HEK293T (cell line): ENCODE measurements around the gene TANC1.

Experiments used
- CTCF ChIA-PET: fragments of 350-600 bp; formaldehyde crosslinking; extraction: SDS; loops from one replicate; lab custom pipeline; 2021; ENCODE audit warnings: antibody characterized with exemption, inconsistent platforms; lab: Yijun Ruan, JAX
- POLR2A ChIA-PET: fragments of 350-600 bp; formaldehyde crosslinking; extraction: SDS; loops from one replicate; lab custom pipeline; 2020; ENCODE audit warnings: antibody characterized with exemption, inconsistent platforms; lab: Yijun Ruan, JAX
- DNase-seq: peaks from one replicate; pipeline ENCODE4 v3.0.0; 2012; ENCODE audit warnings: mixed read lengths; ENCODE audit errors: extremely low spot score
- ARNT ChIP-seq: fragments of 450-650 bp; IDR thresholded peaks from 2 replicates; pipeline ENCODE4 v1.6.1; 2017; ENCODE audit warnings: mild to moderate bottlenecking
- BHLHE40 ChIP-seq: fragments of 450-650 bp; IDR thresholded peaks from 2 replicates; pipeline ENCODE4 v1.6.1; 2016; ENCODE audit warnings: mild to moderate bottlenecking, moderate library complexity, borderline replicate concordance
- CTBP1 ChIP-seq: fragments of 450-650 bp; IDR thresholded peaks from 2 replicates; pipeline ENCODE4 v1.6.1; 2016; ENCODE audit warnings: borderline replicate concordance
- ELF4 ChIP-seq: fragments of 450-650 bp; IDR thresholded peaks from 2 replicates; pipeline ENCODE4 v1.6.1; 2017; ENCODE audit warnings: antibody characterized with exemption
- FOXA1 ChIP-seq: fragments of 450-650 bp; IDR thresholded peaks from 2 replicates; pipeline ENCODE4 v1.6.1; 2016; ENCODE audit warnings: mild to moderate bottlenecking
- FOXK2 ChIP-seq: fragments of 450-650 bp; IDR thresholded peaks from 2 replicates; pipeline ENCODE4 v1.6.1; 2016; ENCODE audit warnings: mild to moderate bottlenecking
- FOXM1 ChIP-seq: fragments of 450-650 bp; IDR thresholded peaks from 2 replicates; pipeline ENCODE4 v1.6.1; 2017; ENCODE audit warnings: mild to moderate bottlenecking, borderline replicate concordance
- HDGF ChIP-seq: fragments of 450-650 bp; IDR thresholded peaks from 2 replicates; pipeline ENCODE4 v1.6.1; 2017; ENCODE audit warnings: antibody characterized with exemption, borderline replicate concordance
- L3MBTL2 ChIP-seq: fragments of 450-650 bp; conservative IDR thresholded peaks from 2 replicates; pipeline ENCODE4 v1.6.1; 2016; ENCODE audit warnings: mild to moderate bottlenecking
- LEF1 ChIP-seq: fragments of 450-650 bp; IDR thresholded peaks from 2 replicates; pipeline ENCODE4 v1.6.1; 2017; ENCODE audit warnings: mild to moderate bottlenecking, borderline replicate concordance
- NFRKB ChIP-seq: fragments of 450-650 bp; IDR thresholded peaks from 2 replicates; pipeline ENCODE4 v1.6.1; 2016; ENCODE audit warnings: mild to moderate bottlenecking, moderate library complexity
- SP1 ChIP-seq: fragments of 450-650 bp; IDR thresholded peaks from 2 replicates; pipeline ENCODE4 v1.6.1; 2017
- SUZ12 ChIP-seq: fragments of 450-650 bp; IDR thresholded peaks from 2 replicates; pipeline ENCODE4 v1.6.1; 2016; ENCODE audit warnings: mild to moderate bottlenecking
- TARDBP ChIP-seq: fragments of 450-650 bp; IDR thresholded peaks from 2 replicates; pipeline ENCODE4 v1.6.1; 2016
- ZNF384 ChIP-seq: fragments of 450-650 bp; IDR thresholded peaks from 2 replicates; pipeline ENCODE4 v1.6.1; 2016
- TF ChIP-seq, protein P1 (sequence below): fragments of 450-650 bp; IDR thresholded peaks from 2 replicates; pipeline ENCODE4 v1.6.1; 2016

TANC1 gene

DNA sequence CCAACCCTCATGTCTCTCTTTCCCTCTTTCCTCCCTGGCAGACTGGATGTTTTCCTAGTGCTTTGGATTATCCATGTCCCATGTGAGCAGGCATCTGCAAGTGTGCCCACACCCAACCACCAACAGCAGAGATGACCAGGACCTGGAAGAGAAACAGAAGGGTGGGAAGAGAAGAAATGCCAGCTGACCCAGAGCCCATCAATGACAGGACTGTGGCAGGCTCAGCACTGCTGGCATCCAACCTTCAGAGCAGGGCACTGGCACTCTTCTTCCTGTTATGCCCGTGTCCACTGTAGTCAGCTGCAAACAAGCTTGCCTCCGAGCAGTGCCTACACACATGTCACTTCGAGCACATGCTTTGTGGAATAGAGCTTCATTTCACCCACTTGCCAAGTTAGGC, 121.1 kb downstream of the TANC1 start:
- DNase-seq: no peak
- ChIA-PET POLR2A (no interaction called here), CTCF (no interaction called here)
- TF ChIP-seq ELF4 (no peak), FOXA1 (no peak), HDGF (no peak), ARNT (no peak), SUZ12 (no peak), NFRKB (no peak), TARDBP (no peak), SP1 (no peak), L3MBTL2 (no peak), CTBP1 (no peak), FOXM1 (no peak), ZNF384 (no peak), LEF1 (no peak), FOXK2 (no peak), BHLHE40 (no peak)
- TF ChIP-seq, protein P1, sequence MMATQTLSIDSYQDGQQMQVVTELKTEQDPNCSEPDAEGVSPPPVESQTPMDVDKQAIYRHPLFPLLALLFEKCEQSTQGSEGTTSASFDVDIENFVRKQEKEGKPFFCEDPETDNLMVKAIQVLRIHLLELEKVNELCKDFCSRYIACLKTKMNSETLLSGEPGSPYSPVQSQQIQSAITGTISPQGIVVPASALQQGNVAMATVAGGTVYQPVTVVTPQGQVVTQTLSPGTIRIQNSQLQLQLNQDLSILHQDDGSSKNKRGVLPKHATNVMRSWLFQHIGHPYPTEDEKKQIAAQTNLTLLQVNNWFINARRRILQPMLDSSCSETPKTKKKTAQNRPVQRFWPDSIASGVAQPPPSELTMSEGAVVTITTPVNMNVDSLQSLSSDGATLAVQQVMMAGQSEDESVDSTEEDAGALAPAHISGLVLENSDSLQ: no peak

DNA sequence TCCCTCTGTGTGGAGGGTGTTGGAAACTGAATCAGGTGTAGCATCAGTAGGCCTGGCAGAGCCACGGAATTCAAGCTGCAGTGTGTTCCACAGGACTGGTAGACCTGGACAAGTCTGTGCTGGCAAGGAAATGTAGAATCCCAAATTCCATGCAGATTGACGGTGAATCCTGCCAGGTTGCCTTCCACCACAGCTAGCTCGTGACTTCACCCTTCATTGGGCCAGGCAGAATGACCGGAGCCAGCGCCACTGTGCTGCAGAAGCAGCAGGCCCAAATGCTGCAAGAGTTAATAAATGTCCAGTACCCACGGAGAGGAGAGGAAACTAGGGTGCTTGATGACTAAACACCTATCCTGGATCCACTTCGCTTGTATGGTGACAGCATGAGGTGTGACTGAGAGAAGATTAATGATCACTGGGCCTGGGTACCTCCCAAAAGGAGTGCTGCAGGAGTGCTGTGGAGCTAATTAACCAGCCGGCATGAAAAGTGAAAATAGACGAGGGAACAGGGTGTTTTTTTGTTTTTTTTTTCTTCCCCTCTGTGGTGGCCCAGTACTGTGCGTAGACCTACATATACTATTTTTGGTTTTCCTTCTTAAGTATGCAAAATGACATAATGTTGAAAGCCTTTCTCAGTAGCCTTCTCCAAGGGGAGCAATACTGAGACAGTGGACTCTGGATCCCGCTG, 122.2 kb downstream of the TANC1 start:
- no peak for DNase-seq
- TF ChIP-seq ELF4 (no peak), FOXA1 (no peak), HDGF (no peak)
- TF ChIP-seq, protein P1: 0 out of 2 replicates have a peak, but pooled peaks have one; percentile 3
- ChIA-PET CTCF (no interaction called here), POLR2A (no interaction called here)

DNA sequence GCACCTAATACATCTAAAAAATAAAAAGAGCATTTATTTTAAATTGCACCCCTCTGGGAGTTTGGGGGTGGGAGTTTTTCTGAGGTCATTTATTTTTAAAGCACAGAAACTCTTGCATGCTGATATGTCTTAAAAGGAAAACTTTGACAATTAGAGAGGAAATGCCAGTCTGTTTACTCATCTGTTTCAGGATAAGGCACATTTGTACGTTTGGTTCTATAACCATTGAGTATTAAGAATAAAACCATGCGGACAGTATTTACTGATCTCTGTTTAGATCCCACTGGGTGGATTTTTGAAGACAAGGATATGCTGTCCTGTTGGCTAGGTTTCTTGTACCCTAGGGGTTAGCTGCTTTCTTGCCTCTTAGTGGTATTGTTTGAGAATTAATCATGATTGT, 122.9 kb downstream of the TANC1 start:
- CTCF ChIA-PET: no interaction called here
- no peak for TF ChIP-seq CTBP1
- no peak for TF ChIP-seq ELF4
- TF ChIP-seq SP1: no peak
- no peak for TF ChIP-seq L3MBTL2
- TF ChIP-seq SUZ12: no peak
- TF ChIP-seq ZNF384: no peak
- TF ChIP-seq HDGF: no peak
- TF ChIP-seq BHLHE40: no peak
- TF ChIP-seq TARDBP: no peak
- no peak for TF ChIP-seq NFRKB
- no peak for TF ChIP-seq LEF1
- POLR2A ChIA-PET: no interaction called here
- no peak for DNase-seq

DNA sequence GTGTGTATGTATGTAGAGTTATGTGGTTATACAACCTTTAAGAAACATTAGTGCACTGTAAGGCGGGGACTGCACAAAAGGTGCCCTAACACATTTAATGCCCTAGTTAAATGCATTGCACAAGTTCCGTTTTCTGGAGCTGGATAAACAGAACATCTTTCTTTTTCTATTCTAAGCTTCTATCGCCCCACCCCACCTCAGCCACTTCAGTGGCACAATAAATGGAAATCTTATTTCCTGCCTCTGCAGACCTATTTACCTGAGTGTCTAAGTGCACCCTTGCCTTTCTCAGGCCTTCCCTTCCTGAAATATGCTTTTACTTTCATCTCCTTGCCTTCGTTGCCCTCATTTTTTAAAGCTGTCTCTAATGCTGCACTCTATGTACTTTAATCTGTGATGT, 123.5 kb downstream of the TANC1 start:
- ChIA-PET POLR2A (no interaction called here), CTCF (no interaction called here)
- DNase-seq: no peak
- no peak for TF ChIP-seq FOXM1
- TF ChIP-seq LEF1: no peak
- TF ChIP-seq ARNT: no peak
- TF ChIP-seq ELF4: no peak
- TF ChIP-seq, protein P1: no peak
- TF ChIP-seq HDGF: no peak
- TF ChIP-seq L3MBTL2: no peak
- no peak for TF ChIP-seq NFRKB
- no peak for TF ChIP-seq ZNF384

DNA sequence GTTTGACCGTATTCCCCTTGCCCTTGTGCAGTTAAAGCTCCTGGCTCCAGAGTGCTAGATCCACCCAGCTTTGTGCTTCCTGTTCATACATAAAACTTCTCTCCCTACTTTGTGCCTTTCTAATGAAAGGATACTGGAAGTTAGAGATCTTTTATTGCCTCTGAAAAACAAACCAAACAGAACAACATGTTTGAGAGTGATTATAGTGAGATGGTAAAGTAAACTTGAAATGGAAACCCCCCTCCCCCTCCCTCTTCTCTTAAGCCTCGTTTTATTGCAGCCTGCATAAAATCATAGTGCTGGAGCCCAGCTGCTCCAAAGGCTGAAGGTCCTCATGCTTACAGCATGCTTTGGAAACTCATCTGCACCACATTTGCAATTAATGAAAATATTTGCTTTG, 125.1 kb downstream of the TANC1 start:
- no peak for TF ChIP-seq HDGF
- no peak for TF ChIP-seq SP1
- TF ChIP-seq CTBP1: no peak
- no peak for TF ChIP-seq LEF1
- TF ChIP-seq SUZ12: no peak
- TF ChIP-seq ARNT: no peak
- no peak for TF ChIP-seq FOXA1
- TF ChIP-seq ZNF384: no peak
- TF ChIP-seq TARDBP: no peak
- TF ChIP-seq FOXM1: no peak
- no peak for TF ChIP-seq ELF4
- TF ChIP-seq L3MBTL2: no peak
- TF ChIP-seq, protein P1: no peak
- ChIA-PET CTCF (no interaction called here), POLR2A (no interaction called here)
- no peak for DNase-seq

DNA sequence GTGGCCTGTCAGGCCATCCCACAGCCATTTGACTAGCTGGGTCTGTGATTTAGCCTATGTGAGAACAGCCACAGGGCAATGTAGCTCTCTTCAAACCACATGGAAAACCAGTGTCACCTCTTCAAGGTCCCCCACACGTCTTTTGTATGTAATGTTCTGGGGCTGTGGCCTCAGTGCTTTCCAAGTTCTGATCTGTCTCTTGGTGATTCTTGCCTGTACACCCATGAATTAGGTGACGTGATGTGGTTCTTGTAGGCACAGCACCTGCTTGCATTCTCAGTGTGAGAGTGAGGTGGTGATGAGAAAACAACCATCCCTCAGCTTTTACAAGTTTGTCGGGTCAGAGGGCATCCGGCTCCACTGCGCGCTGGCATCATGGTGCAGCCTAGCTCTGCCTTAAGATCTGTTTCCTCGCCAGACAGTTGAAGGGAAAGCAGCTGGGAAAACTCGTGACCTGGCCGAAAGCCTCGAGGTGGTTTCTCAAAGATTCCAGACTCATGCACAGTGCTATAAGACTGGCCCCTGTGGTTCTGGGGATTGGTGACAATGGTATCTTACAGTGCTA, 125.8 kb downstream of the TANC1 start:
- POLR2A ChIA-PET: no interaction called here
- no peak for TF ChIP-seq FOXK2
- no peak for TF ChIP-seq SP1
- no peak for DNase-seq
- CTCF ChIA-PET: interaction anchor here (1.1 kb wide), 1 partner anchor 98 kb away, joined by 4 read pairs; no protein-coding TSS in a partner anchor
